Right forelimb (tissue), 1 donor: ENCODE results near the gene HOXB3.
"Not testable (repeated sequence)": the region's sequence is repeated elsewhere in the genome, so short reads cannot be mapped to it uniquely, and the experiment has no call there.

ENCODE experiments used
- DNase-seq: peaks from one replicate; pipeline ENCODE4 v3.0.0-alpha.2; 2018

Gene HOXB3

GRCh38 chr17:48515925-48516900 is 73.8 kb downstream of the HOXB3 start:
- DNase-seq: no peak

GRCh38 chr17:48514477-48514876 is 75.6 kb downstream of the HOXB3 start:
- DNase-seq: no peak

- no peak for DNase-seq
These were observed 76.2 kb downstream of the HOXB3 start for GRCh38 chr17:48513666-48514455.

- no peak for DNase-seq
These were observed 76.9 kb downstream of the HOXB3 start for GRCh38 chr17:48513097-48513496.

GRCh38 chr17:48510761-48511604 is 79.1 kb downstream of the HOXB3 start:
- DNase-seq: no peak

GRCh38 chr17:48510381-48510760 is 79.7 kb downstream of the HOXB3 start:
- DNase-seq: no peak

- not testable (repeated sequence) for DNase-seq
These were observed 80.3 kb downstream of the HOXB3 start for GRCh38 chr17:48509708-48510107.

- DNase-seq: no peak
These were observed 83.8 kb downstream of the HOXB3 start for GRCh38 chr17:48506246-48506645.

- DNase-seq: no peak
These were observed 84.3 kb downstream of the HOXB3 start for GRCh38 chr17:48505788-48506187.

GRCh38 chr17:48504953-48505352 is 85.1 kb downstream of the HOXB3 start:
- no peak for DNase-seq

GRCh38 chr17:48503747-48504146 is 86.3 kb downstream of the HOXB3 start:
- DNase-seq: no peak

- no peak for DNase-seq
These were observed 87.1 kb downstream of the HOXB3 start for GRCh38 chr17:48502901-48503300.

GRCh38 chr17:48502312-48502711 is 87.7 kb downstream of the HOXB3 start:
- no peak for DNase-seq

- no peak for DNase-seq
These were observed 89.3 kb downstream of the HOXB3 start for GRCh38 chr17:48500435-48501426.

GRCh38 chr17:48499735-48500434 is 90.2 kb downstream of the HOXB3 start:
- DNase-seq: no peak

- DNase-seq: no peak
These were observed 90.8 kb downstream of the HOXB3 start for GRCh38 chr17:48499248-48499647.
